ENCODE data around the gene SUGP2.

The SUGP2 gene

GRCh38 chr19:19059018-19059836 lies 25.9 kb upstream of the SUGP2 start:
- DNase-seq, result no peak

DNA sequence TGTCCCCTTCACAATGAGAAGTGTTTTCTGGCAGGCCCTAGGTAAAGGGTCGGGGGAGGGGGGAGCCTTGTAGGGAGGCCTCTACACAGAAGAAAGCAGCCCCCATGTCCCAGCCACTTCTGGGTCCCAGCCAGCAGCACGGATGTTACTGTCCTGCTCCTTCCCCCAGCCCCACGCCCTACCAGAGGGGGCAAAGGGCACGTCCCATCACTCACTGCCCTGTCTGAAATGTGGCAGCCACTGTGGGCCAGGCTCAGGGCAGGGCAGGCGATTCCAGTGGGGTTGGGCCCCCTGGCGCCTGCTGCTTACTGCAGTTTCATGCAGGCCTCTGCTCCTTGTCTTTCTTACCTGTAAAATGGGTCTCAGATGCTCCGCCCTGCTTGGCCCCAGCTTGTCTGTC lies 24.4 kb upstream of the SUGP2 start:
- DNase-seq, result no peak

GRCh38 chr19:19057317-19057716 lies 24.0 kb upstream of the SUGP2 start:
- DNase-seq, result no peak

- no peak for DNase-seq
Observed at GRCh38 chr19:19056636-19057275, 23.4 kb upstream of the SUGP2 start.

GRCh38 chr19:19055701-19056100 lies 22.4 kb upstream of the SUGP2 start:
- DNase-seq, result no peak

- DNase-seq, result no peak
Observed at GRCh38 chr19:19054939-19055440, 21.7 kb upstream of the SUGP2 start.

GRCh38 chr19:19054315-19054938 lies 21.1 kb upstream of the SUGP2 start:
- no peak for DNase-seq

DNA sequence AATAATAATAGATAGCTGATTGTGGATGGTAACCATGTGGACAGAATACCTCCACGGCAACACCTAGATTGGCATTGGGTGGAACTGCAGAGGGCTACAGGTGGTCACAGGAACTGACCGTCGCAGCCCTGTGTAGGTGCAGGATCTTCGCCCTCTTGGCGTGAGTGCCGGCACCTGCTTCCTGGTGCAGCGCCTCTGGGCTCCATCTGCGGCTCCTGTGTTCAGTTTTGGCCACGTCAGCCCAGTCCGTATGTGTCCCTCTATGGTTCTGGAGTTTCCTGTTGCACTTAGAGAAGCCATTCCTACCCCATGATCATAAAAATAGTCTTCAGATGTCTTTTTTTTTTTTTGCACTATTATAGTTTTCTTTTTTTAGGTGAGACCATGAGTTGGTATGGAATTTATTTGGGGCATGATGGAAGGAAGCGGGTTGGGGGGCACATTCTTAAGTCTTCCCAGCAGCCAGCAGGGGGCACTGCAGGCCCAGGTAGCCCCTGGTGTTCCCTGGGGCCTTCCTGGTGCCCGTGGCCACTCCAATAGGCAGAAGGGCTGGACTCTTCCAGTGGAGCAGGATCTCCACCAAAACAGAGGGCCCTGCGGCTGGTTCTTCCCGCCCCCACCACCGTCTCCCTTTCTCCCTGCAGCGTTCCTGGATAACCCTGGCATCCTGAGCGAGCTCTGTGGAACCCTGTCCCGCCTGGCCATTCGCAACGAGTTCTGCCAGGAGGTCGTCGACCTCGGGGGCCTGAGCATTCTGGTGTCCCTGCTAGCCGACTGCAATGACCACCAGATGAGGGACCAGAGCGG lies 20.4 kb upstream of the SUGP2 start:
- peak in 1 of 2 experiments; percentile 47 for DNase-seq

GRCh38 chr19:19052921-19053320 lies 19.6 kb upstream of the SUGP2 start:
- no peak for DNase-seq

GRCh38 chr19:19051478-19052213 lies 18.3 kb upstream of the SUGP2 start:
- no peak for DNase-seq

- DNase-seq, result no peak
Observed at GRCh38 chr19:19050731-19051130, 17.4 kb upstream of the SUGP2 start.

- DNase-seq, result no peak
Observed at GRCh38 chr19:19050104-19050503, 16.8 kb upstream of the SUGP2 start.

DNA sequence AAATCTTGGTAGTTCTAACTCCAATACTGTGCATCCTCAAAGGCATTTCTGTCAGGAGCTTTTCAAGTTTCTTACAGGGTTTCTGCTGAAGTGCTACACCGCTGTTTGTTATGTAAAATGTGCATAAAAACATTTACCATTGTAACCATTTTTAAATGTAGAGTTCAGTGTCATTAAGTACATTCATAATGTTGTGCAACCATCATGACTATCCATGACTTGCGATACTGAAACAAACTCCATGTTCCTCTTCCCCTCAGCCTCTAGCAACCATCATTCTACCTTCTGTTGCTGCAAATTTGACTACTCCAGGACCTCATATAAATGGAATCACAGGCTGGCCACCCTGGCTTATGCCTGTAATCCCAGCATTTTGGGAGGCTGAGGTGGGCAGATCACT lies 16.1 kb upstream of the SUGP2 start:
- no peak for DNase-seq

GRCh38 chr19:19043881-19044280 lies 10.6 kb upstream of the SUGP2 start:
- no peak for DNase-seq

DNA sequence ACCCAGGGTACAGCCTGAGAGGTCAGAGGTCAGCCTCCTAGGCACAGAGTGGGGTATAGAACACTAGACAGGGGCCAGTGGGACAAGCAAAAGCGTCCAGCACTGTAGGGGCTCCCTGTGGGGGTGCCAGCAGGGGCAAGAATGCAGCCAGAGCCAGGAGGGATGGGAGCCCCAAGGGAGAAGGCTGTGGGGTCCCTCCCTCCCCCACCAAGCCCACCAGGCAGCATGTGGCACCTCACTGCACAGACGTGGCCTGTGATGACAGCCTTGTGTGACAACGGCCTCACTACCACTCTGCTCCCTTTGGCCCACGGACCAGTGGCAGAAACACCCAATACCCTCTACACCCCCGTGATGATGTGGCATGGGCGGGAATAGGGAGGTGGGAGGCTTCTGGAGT lies 10.2 kb upstream of the SUGP2 start:
- no peak for DNase-seq

DNA sequence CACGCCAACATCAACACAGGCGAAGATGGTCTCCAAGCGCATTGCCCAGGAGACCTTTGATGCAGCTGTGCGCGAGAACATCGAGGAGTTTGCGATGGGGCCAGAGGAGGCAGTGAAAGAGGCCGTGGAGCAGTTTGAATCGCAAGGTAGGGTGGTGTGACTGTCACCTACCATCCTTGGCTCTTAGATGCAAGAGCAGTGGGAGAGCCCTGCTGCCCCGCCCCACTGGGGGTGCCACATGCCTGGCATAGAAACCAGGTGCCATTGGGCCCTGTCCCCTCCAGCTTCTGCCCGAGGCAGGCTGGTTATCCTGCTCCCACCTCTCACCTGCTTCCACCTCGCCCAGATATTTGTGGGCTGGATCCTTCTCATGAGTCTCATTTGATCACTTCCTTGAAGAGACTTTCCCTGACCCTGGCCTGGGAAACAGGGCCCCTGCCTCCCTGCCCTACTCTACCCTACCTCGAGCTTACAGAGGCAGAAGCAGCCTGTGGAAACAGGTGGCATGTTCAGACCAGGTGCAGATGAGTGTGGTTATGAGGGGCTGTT lies 9.5 kb upstream of the SUGP2 start:
- DNase-seq, result no peak

DNA sequence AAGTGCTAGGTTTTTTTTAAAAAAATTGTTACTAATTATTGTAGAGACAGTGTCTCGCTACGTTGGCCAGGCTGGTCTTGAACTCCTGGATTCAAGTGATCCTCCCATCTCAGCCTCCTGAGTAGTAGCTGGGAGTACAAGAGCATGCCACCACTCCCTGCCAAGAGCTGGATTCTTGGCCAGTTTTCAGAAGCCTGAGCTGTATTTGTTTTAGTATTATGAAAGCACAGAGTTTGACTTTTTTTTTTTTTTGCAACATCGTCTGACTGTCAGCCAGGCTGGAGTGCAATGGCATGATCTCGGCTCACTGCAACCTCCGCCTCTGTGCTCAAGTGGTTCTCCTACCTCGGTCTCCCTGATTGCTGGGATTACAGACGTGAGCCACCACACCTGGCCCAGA lies 7.1 kb upstream of the SUGP2 start:
- no peak for DNase-seq

DNA sequence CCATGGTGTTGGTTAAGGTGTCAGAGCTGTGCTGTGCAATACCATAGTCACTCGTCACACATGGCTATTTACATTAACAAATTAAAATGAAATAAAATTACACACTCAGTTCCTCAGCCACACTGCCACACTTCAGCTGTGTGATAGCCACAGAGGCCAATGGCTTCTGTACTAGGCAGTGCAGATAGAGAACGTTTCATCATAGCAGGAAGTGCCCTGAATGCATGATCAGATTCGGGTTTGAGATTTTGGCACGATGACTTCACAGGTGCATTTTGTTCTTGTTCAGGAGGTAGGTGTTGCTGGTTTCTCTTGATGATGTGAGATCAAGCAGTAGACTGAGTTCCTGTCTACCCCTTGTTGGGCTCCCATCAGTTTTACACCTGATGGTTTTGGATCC lies 6.6 kb upstream of the SUGP2 start:
- no peak for DNase-seq

DNA sequence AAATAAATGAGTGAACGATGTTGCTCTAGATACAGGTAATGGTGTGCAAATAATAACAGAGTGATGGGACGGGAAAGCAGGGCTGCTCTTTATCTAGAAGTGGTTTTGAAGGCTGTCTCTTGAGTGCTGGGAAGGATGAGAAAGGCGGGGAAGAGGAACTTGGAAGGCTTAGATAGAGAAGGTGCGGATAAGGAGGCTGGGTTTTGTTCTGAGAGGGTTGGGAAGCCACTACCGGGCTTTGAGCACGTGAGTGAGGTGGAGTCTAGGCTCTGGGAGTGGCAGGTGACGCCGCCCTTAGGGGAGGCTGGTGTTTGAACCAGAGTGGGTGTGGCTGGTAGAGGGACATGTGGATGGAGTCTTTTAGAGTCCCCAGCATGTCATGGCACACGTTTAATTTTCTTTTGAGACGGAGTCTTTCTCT lies 897 bp upstream of the SUGP2 start:
- peak in 1 of 2 experiments; percentile 4 for DNase-seq

- DNase-seq, result no peak
Observed at GRCh38 chr19:19033176-19033425, 216 bp downstream of the SUGP2 start.

DNA sequence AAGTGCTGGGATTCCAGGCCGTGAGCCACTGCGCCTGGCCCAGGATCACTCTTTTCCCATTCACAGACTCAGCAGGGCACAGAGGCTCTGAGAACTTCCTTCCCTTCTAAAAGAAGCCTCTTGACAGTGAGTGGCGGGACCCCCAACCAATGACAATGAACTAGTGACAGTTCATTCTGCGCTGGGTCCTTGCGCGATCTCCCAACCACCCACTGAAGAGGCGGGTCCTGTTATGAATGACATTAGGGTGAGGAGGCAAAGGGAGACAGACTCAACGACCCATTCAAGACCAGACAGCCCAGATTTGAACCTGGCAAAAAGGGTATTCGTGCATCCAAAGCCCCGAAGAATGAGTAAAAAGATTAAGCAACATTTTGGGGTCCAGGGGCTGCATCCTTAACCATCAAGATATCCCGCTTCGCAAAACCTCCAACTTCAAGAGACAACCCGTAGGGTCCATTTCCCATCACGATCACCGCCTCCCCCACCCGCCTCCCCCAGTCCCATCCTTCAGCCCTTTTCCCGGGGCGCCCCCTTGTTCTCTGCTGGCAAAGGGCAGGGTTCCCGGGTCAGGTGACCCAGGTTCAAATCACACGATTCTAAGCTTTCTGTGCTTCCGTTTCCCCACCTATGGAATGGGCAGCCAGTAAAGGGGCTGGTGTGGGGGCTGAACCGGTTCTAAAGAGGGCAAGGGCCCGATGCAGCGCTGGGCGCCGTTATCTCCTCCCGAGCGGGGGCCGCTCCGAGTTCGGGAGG lies 719 bp downstream of the SUGP2 start:
- DNase-seq, result peak in 1 of 2 experiments; percentile 3

GRCh38 chr19:19031891-19032290 lies 1.4 kb downstream of the SUGP2 start:
- no peak for DNase-seq

All from NCI-H1930 (cell line).